Ishikawa (cell line): ENCODE measurements around the gene SMIM32.

ENCODE experiments used
- CEBPB ChIP-seq: IDR thresholded peaks from 2 replicates; pipeline ENCODE4 v1.6.1; 2012
- CREB1 ChIP-seq: IDR thresholded peaks from 2 replicates; pipeline ENCODE4 v1.6.1; 2012; ENCODE audit warnings: low read depth
- EGR1 ChIP-seq: IDR thresholded peaks from 2 replicates; pipeline ENCODE4 v1.6.1; 2012
- EP300 ChIP-seq: IDR thresholded peaks from 2 replicates; pipeline ENCODE4 v1.6.1; 2012; ENCODE audit warnings: borderline replicate concordance
- FOXM1 ChIP-seq: IDR thresholded peaks from 2 replicates; pipeline ENCODE4 v1.6.1; 2012; ENCODE audit warnings: low read depth, borderline replicate concordance
- NFIC ChIP-seq: IDR thresholded peaks from 2 replicates; pipeline ENCODE4 v1.6.1; 2012
- RAD21 ChIP-seq: IDR thresholded peaks from 2 replicates; pipeline ENCODE4 v1.6.1; 2012; ENCODE audit warnings: low read depth
- REST ChIP-seq: IDR thresholded peaks from 2 replicates; pipeline ENCODE4 v1.6.1; 2012; ENCODE audit warnings: low read depth, mild to moderate bottlenecking
- TAF1 ChIP-seq: IDR thresholded peaks from 2 replicates; pipeline ENCODE4 v1.6.1; 2012; ENCODE audit warnings: low read depth, mild to moderate bottlenecking
- TCF12 ChIP-seq: IDR thresholded peaks from 2 replicates; pipeline ENCODE4 v1.6.1; 2012; ENCODE audit warnings: low read depth
- TEAD4 ChIP-seq: IDR thresholded peaks from 2 replicates; pipeline ENCODE4 v1.6.1; 2012
- USF1 ChIP-seq: IDR thresholded peaks from 2 replicates; pipeline ENCODE4 v1.6.1; 2012
- YY1 ChIP-seq: IDR thresholded peaks from 2 replicates; pipeline ENCODE4 v1.6.1; 2012; ENCODE audit warnings: low read depth
- ZBTB7A ChIP-seq: IDR thresholded peaks from 2 replicates; pipeline ENCODE4 v1.6.1; 2012; ENCODE audit warnings: low read depth
- TF ChIP-seq, protein P1 (sequence below): IDR thresholded peaks from 2 replicates; pipeline ENCODE4 v1.6.1; 2012

The SMIM32 gene

GRCh38 chr5:136155761-136156160 is 37.2 kb downstream of the SMIM32 start:
- TF ChIP-seq ZBTB7A, result no peak
- TF ChIP-seq TEAD4, result no peak
- no peak for TF ChIP-seq USF1
- TF ChIP-seq REST, result no peak
- no peak for TF ChIP-seq FOXM1
- TF ChIP-seq EP300, result no peak
- TF ChIP-seq CEBPB, result no peak
- TF ChIP-seq TAF1, result no peak
- TF ChIP-seq NFIC, result no peak
- TF ChIP-seq, protein P1, sequence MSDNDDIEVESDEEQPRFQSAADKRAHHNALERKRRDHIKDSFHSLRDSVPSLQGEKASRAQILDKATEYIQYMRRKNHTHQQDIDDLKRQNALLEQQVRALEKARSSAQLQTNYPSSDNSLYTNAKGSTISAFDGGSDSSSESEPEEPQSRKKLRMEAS, result no peak

GRCh38 chr5:136155078-136155477 is 37.9 kb downstream of the SMIM32 start:
- TF ChIP-seq USF1 (no peak), TCF12 (no peak), ZBTB7A (no peak), NFIC (no peak), REST (no peak), TAF1 (no peak), YY1 (no peak), FOXM1 (no peak), EGR1 (no peak), RAD21 (no peak), EP300 (no peak), TEAD4 (no peak), CREB1 (no peak), CEBPB (no peak)
- TF ChIP-seq, protein P1, result no peak

DNA sequence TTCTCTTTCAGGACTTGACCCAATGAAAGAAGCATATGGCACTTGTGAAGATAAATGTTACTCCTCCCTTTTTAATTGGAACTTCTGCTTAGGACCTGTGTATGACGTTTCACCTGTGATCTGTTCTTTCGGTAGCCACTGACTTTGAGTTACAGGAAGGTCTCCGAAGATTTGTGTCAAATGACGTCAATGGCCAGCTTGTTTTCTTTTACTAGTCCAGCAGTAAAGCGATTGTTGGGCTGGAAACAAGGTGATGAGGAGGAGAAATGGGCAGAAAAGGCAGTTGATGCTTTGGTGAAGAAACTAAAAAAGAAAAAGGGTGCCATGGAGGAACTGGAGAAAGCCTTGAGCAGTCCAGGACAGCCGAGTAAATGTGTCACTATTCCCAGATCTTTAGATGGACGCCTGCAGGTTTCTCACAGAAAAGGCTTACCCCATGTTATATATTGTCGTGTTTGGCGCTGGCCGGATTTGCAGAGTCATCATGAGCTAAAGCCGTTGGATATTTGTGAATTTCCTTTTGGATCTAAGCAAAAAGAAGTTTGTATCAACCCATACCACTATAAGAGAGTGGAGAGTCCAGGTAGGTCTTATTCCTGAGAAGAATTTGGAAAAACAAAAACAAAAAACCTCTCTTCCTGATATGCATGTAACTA is 39.3 kb downstream of the SMIM32 start:
- no peak for TF ChIP-seq REST
- TF ChIP-seq TEAD4, result no peak
- no peak for TF ChIP-seq CEBPB
- no peak for TF ChIP-seq FOXM1
- no peak for TF ChIP-seq RAD21
- TF ChIP-seq, protein P1, result no peak

GRCh38 chr5:136149891-136150290 is 43.1 kb downstream of the SMIM32 start:
- TF ChIP-seq USF1 (no peak), EGR1 (no peak), FOXM1 (no peak), EP300 (no peak), REST (no peak)
- TF ChIP-seq, protein P1, result no peak
